NOMO-1 treated with DMSO at 0.1 percent for 48 hours (cell line): ENCODE results near the gene MAEA.

Experiments
- DNase-seq: peaks from one replicate; lab custom pipeline; 2025; ENCODE audit not compliant: unreplicated experiment; lab: John Stamatoyannopoulos, UW

The MAEA gene

DNA sequence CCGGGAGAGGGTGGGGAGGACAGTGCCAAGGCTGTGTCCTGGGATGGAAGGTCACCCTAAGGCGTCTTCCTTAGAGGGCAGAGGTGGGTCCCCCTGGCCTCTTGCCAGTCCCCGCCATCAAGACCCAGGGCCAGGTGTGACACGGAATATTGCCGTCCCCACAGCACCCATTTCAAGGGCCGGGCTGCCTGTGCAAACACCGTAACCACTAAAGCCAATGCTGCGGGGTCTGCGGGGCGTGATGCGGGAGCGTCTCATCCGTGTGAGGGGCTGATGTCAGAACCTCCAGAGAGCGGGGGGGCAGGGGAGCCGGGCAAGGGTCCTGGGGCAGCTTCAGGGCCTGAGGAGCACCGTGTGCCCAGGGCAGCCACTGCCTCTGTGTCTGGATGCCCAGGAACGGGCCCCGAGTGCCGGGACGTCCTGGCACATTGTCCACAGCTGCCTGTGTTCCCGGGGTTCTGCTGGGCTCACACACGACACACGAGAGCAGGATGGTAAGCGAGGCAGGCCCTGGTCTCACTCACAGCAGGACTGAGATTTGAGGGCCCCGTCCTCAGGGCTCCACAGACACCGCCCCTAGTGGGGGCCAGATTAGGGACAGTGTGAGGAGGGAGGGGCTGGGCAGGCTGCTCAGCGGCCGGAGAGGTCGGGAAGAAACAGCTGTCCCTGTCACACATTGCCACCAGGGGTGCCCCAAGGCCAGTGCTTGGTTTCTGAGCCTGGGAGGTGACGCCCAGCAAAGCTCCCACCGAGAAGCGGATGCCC lies 87.3 kb downstream of the MAEA start:
- no peak for DNase-seq

DNA sequence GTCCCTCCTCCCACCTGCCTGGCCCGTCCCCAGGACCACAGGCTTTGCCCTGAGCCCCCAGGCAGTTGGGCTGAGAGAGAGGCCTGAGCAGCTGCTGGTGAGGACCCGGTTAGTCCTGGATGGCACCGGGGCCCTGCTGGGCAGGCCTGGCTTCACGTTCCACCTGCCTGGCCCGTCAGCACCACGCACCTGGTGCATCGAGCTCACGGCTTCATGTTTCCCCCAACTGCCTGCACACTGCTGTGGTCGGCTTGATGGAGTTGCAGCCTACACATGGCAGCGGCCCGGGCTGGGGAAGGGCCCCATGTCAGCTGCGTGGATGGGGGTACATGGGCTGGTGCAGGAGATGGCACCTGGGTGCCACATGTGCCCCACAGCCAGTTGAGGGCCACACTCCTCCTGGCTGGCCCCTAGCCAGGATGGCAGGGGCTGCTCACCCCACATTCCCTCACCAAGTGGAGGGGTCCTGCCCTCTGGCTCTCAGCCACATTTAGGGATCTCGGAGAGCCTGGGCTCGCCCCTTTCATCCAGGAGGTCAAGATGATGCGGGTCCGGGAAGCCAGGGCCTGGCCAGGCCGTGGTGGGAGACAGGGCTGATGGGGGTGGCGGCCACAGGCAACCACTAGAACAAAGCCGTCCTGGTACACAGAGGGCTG lies 88.0 kb downstream of the MAEA start:
- no peak for DNase-seq

DNA sequence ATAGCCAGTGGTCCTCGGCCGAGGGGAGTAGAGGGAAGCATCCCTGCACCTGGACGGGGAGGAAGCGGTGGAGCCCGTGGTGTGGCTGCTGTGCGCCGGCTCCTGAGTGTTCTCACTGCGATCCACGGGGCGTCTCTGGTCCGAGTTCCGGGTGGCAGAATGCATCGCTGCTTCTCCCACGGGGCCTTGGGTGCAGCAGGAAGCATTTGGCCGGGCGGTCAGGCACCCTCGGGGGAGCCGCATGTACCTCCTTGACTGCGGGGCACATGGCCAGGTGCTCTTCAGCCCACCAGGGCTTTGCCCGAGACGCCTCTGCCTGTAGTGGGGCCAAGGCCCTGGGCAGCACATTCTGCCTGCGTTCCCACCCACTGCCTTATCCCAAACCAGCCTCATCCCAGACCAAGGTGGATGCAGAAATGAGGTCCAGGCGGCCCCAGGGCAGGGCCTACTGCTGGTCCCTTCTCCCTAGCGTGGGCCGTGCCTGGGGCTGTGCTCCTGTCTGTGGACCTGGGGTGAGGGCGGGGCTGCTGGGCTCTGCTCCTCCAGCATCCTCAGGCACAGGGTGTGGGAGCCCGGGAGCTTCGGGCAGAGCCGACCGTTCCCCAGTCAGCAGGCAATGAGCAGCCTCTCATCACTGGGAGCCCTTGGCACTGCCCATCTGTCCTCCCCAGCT lies 89.0 kb downstream of the MAEA start:
- DNase-seq: no peak

DNA sequence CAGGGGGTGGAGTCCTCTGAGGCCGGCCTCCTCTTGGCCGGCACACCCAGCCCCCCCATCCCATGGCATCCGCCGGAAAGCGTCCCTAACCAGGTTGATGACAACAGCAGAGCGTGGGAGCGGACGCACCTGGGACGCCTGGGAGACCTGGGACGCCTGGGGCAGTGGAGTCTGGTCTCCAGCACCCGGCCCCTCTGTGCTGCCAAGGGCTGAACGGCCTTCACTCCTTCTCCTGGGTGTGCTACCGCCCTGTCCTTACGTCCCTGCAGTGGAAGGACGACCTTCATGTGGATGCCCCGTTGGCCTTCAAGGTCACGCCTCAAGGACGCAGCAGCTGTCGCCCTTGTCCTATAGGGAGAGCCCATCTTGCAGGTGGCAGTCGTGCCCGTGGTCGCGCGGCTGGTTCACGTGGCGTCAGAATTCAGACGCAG lies 89.7 kb downstream of the MAEA start:
- no peak for DNase-seq

DNA sequence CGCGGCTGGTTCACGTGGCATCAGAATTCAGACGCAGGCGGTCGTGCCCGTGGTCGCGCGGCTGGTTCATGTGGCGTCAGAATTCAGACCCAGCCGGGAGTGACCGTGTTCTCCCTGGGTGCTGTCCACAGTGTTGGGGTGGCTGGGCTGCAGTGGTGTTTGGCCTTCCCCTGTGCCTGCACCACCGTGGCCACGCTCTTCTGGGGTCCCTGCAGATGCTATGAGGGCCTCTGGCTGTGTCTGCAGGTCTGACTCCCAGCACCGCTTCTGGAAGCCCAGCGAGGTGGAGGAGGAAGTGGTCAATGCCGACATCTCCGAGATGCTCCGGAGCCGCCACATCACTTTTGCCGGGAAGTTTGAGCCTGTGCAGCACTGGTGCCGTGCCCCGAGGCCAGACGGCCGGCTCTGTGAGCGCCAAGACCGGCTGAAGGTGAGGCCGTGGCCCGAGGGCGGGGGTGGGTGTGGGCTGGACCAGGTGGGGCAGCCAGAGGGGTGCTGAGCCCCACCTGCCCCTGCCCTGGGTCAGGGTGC lies 90.2 kb downstream of the MAEA start:
- DNase-seq: no peak

- DNase-seq: no peak
Observed at GRCh38 chr4:1380368-1381151, 90.9 kb downstream of the MAEA start.

DNA sequence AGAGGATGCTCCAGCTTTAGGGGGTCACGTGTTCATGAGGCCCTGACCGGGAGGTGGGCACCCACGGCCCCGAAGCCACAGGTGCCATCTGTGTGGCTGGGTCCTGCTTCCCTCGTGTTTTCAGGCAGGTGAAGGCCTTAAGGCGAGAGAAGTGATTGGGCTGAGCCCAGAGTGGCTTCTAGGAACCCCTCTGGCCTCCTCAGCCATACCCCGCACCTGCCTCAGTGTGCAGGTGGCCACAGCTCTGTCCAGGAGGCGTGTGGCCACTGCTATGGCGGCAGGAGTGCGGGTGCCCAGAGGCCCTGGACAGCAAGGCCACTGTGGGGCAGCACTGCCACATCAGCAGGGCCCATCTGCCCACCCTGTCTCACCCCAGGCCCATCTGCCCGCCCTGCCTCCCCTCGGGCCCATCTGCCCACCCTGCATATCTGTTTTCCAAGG lies 91.5 kb downstream of the MAEA start:
- no peak for DNase-seq

DNA sequence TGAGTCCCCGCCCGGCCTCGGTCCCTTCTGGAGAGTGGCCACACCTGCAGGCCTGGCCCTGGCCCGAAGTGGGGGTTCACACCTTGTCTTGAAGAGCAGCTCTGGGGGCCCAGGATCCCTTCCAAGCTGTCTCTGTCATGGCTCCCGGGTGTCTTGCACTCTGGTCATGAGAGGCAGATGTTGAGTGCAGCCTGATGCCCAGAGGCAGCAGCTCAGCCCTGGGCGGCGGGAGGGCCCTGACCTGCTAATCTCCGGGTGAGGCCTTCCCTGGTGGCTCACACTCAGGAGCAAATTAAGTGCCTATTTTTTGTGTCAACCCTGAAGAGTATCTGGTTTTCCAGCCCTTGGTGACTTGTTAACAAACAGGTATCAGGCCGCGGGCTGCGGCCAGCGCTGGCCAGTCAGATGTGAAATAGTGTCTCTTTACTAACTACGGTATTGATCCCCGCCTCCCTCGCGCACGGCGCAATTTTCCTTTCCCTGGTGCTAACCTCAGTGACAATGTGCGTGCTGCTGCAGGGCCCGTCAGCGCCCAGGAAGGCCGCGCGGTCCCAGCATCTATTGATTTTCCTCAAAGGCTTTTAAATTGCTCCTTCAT lies 92.4 kb downstream of the MAEA start:
- no peak for DNase-seq

DNA sequence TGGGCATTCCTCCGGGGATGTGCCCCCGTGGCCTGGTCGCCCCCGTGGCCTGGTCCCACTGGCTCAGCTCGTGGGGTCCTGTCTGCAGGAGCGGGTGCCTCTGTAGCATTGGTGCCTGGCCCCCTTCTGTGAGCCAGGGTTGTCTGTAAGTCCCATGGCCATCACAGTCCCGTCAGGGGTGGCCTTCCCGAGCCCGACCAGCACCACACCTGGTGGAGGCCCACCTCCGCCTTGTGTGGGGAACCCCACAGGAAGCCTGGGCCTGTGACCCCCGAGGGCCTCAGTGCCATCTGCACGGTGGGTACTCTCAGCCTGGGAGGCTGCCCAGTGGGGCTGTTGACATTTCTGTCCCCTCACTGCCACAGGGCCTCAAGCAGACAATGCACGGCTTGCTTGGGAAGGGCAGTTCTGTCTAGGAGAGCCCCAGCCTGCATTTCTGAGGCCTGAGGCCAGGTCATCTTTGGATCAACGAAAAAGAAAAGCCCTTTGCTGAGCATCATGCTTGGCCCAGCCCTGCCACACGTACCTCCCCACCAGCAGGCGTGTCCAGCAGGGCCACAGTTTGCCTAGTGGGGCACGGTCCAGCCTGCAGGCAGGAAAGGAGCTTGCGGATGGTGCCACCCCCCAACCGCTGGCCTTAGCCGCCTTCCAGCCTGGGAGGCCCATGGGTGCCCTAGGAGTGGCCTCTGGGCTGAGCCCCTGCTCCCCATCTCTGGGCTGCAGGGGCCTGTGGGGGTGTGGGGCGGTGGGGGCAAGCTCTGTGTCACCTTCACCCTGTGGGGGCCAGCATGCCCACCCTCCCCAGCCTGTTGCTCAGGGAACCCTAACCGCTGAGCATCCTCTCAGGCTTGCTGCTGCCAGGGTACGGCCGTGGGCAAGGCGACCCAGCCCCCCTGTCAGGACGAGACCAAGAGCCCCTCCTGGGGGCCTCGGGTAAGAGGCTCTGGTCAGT lies 93.4 kb downstream of the MAEA start:
- no peak for DNase-seq

- no peak for DNase-seq
Observed at GRCh38 chr4:1383728-1384591, 94.3 kb downstream of the MAEA start.

DNA sequence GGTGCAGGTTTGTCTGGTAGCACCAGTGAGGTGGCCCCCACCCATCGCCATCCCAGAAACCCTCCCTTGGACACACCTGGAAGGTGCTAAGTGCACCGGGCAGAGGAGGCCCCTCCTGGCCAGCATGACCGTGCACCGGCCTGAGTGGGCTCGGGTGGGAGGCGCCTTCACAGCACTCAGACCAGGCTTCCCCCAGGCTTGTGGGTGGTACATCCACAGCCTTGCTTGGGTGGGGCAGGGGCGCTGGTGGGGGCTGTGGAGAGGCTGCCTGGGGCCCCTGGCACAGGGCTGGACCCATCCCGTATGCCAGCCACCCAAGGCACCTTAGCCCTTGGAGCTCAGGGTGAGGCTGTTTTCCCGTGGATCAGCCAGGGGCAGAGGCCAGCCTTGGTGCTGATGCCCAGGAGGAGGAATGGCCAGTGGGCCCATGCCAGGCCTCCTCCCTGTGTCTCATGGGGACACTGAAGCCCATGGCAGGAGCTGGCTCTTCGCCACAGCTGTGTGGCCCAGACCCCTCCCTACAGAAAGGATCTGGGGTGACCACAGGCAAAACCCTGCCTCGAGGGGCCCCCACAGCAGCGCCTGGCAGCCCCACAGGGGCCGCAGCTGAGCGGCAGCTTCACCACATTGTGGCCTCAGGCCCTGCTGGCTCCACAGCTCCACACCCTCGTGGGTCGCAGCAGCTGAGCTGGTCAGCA lies 95.1 kb downstream of the MAEA start:
- DNase-seq: no peak

DNA sequence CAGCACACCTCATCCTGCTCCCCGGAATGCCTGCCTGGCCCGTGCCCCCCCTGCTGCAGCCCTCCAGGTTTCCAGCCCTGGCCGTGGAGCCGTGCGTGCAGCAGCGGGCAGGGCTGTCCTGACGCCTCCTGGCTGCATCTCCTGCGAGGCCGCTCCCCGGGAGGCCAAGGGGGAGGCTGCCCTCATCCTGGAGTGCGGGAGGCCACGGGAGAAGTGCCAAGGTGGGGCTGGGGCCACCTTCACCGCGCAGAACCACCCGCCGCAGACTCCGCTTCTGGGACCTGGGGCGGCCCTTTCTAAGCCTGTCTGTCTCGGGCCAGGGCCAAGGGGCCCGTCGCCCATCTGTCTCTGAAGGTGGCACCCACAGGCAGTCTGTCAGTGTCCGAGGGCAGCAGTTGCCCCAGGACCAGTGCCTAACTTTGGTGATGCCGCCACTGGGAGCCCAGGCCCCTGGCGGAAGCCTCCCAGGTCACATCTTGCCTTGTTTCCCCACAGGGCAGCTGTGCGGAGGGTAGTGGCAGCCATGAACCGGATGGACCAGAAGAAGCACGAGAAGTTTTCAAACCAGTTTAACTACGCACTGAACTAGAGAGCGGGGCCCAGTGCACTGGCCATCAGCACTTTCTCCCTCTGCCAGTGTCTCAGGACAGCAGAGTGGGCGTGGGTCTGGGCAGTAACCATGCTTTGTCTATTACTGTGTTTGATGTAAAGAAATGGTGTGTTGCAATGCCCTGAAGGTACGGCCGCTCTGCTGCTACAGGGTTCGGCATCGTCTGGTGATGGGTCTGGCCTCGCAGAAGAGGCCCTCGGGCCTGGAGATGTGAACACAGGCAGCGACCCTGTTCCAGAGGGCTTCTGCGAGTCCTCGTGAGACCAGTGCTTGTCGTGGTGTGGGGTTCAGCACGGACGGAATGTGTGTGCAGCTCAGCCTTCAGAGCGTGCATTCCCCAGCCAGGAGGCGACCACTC lies 96.0 kb downstream of the MAEA start:
- no peak for DNase-seq
